GM19438 (cell line): Measurements from ENCODE around the gene SRSF3.

Experiments used
- ATAC-seq: cut with Tn5 transposase; IDR thresholded peaks from one replicate; pipeline ENCODE4 v1.9.1; 2021; ENCODE audit warnings: low read depth; ENCODE audit not compliant: unreplicated experiment

SRSF3 gene

DNA sequence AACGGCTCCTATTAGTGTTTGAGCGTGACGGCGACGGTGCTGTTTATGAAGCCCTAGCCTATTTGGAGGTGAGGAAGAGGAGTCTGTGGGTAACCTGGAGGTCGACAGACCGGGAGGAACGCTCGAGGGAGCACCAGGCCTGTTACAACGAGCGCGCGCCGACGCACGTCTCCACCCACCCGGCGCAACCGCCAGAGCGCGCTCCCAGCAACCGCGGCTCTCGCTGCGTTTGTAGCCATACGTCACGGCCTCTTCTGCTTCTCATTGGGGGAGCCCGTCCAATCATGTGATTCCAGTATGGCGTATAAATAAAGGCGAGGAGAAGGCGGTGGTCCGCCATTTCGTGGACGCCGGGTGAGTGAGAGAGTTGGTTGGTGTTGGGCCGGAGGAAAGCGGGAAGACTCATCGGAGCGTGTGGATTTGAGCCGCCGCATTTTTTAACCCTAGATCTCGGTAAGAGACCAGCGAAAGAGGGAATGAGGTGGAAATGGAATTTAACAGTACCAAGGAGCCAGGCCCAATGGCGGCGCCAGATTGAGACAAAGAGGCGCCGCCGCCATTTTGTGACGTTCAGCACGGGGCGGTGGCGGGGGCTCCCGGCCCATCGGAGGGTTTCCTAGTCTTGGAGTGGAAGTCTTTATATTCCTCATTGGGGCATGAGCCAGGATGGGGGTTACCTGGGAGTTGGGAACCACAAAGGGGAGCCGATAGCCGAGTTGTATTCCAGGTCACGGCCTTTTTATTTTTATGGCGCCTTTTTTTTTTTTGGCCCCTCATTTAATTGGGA lies at the start of gene SRSF3:
Gene SRSF3, plus strand, starts transcription at position 334 of the 787 bp plus-strand sequence. CDS start 2,401 bp downstream, outside the sequence.
- peak; percentile 72 for ATAC-seq

DNA sequence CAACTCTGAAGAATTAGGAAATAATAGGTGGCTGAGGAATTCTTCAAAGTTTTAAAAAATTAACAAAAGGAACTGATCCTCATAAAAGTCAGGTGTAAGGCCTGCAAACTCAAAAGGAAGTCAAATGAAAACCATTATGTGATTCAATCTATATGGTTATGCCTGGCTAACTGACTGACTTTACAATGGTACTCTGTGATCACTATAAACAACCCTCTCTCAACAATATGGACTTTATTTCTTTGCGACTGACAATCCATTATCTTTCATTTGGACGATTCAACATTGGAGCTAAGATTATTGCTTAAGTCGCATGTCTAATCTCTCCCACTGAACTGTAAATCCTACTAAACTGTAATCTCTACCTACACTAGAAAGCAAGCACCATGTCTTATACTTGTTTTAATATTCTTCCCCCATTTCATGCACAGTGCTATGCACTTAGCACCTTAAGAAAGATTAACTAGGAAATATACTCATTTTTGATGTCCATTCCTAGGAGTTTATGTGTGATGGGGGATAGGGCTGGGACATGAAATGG lies 48.3 kb upstream of the SRSF3 start:
- no peak for ATAC-seq

GRCh38 chr6:36546308-36546919 lies 47.7 kb upstream of the SRSF3 start:
- no peak for ATAC-seq

DNA sequence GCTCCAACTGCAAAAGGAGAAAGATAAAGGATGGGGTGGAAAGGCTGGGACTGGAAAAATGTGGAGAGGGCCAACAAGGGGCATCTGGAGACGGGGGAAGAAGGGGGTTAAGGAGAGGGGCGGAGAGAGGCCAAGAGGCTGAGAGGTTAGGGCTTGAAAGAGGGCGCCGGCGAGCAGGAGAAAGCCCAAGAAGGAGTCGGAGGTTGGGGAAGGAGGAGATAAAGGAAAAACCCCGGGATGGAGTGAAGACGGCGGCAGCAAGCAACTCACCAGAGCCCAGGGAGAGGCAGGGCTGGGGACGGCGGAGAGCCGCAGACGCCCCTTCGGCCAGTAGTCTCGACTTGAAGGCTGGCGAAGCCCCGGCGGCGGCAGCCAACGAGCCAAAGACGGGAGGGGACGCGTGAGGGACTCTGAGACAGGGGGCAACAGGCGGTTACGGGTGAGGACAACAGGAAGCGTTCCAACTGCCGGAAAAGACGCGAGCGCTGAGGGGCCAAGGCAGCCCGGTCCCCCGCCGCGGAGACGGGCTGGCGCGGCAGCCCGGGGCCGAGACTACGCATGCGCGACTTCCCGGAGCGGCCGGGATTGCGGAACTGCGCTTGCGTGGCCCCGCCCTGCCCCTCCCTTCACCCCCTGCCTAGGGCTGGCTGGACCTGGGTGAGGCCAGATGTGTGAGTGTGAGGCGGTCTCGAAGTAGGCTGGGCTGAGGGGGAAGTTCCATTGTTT lies 47.1 kb upstream of the SRSF3 start, which contains the start of gene STK38:
Gene STK38, minus strand, starts transcription at position 560 of the 726 bp plus-strand sequence. CDS start 7,277 bp downstream, outside the sequence.
- ATAC-seq: peak; percentile 87

GRCh38 chr6:36547646-36548400 lies 46.3 kb upstream of the SRSF3 start:
- no peak for ATAC-seq

DNA sequence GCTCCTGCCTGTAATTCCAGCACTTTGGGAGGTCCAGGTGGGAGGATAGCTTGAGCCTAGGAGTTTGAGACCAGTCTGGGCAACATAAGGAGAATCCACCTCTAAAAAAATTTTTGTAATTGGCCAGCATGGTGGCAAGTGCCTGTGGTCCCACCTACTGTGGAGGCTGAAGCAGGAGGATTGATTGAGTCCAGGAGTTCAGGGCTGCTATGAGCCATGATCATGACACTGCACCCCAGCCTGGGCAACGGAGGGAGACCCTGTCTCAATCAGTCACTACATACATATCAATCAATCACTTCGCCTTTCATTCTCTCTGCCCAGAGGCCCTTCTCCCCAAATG lies 45.8 kb upstream of the SRSF3 start:
- no peak for ATAC-seq

- no peak for ATAC-seq
These were observed 43.6 kb upstream of the SRSF3 start for GRCh38 chr6:36550473-36551000.

DNA sequence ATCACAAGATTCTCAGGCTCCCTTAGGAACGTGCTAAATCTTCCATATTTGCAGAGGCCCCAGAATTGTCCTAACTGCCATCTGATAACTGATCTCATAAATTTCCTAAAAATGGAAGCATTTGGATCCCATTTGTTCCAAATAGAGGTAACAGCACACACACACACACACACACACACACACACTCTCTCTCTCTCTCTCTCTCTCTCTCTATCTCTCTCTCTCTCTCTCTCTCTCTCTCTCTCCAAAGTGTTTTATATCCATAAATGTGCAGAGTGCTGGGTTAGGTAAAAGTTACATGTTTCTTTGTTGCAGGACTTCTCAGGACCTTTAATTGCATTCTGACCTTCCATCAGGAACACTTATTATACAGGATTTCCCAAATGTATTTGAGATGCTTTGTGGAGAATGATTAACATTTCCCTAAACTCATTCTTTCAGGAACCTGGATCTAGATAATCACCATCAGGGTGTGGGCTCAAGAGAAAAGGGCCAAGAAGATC lies 38.4 kb upstream of the SRSF3 start:
- ATAC-seq: no peak

DNA sequence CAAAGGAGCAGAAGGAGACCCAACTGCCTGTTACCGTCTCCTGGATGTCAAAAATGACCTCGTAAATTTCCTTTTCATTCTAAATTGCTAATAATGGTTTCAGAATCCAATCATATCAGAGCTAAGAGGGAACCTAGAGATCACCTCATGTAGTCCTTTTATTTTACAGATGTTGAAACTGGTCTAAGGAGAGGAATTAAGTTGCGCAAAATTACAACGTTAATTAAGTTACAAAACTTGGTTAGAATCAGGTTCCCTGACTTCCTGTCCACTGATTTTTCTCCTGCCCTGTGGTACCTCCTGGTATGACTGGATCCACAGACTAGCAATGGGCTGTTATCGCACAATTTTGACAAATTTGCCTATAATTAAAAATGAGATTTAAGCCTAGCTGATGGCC lies 37.9 kb upstream of the SRSF3 start:
- no peak for ATAC-seq

DNA sequence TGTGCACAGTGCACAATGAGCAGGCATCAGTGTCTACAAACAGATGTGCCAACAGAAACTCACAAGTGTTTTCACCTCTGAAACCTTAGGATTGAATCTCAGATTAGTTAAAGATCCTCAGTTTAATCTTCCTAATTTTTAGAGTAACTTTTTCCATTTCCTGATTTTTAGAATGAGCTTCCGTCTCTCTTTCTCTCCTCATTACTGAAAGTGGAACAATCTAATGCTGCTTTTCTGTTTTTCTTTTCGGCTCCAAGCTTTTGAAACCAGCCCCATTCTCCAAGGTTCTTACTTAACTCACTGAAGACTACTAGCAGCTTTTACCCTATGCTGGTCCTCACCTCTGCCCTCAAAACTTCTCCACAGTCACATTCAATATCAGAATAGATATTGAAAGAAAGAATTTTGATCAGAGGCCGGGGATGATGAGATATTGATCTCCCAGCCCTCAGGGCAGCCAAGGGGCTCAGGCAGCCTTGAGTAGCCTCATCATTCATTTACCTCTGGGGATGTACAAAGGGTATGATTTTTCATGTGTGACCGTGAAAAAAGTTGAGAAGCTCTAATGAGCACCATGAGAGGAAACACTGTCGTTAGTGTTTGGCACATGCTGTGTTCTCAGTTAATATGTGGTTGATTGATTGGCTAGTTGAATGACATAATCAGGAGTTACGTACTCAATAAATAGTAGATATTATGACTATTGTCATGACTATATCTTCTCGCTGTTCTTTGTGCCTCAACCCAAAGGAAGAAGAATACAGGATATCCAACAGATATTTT lies 35.0 kb upstream of the SRSF3 start:
- no peak for ATAC-seq

GRCh38 chr6:36560822-36561221 lies 33.3 kb upstream of the SRSF3 start:
- no peak for ATAC-seq

DNA sequence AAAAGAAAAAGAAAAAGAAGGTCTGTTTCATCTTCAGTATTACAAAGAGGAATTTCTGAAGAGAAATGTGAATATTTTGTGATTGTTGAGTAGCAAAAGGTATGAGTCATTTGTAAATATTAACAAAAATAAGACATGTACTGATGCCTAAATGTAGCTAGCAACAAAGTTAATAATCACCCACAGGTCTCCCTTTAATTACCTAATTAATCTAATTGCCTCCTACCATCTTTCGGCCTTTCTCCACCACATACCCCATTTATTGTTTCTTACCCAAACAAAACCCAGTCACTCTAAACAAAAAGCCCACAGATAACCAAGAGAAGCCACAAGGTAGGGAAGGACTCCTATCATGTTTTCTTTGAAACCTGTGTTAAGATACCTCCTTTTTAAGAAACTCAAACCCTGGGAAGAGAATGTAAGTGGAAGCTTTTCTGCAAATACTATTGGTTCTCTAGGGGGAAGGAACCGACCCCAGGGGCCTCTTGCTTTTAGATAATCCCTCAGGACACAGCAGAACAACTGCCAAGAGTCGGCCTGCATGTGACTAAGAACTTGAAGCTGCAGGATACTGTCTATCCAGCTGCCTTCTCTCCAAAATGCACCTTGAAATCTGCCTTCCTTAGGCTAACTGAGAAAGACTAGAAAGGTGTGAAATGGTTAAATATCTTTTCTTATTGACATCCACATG lies 30.8 kb upstream of the SRSF3 start:
- ATAC-seq: no peak

DNA sequence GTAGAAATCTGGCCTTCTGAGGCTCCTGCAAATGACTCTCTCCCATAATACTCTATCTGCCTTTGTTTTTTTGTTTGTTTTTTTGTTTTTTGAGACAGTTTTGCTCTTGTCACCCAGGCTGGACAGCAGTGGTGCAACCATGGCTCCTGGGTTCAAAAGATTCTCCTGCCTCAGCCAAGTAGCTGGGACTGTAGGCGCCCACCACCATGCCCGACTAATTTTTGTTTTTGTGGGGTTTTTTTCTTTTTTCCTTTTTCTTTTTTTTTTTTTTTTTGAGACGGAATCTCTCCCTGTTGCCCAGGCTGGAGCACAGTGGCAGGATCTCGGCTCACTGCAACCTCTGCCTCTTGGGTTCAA lies 30.3 kb upstream of the SRSF3 start:
- no peak for ATAC-seq

- ATAC-seq: no peak
These were observed 27.7 kb upstream of the SRSF3 start for GRCh38 chr6:36566418-36566905.

DNA sequence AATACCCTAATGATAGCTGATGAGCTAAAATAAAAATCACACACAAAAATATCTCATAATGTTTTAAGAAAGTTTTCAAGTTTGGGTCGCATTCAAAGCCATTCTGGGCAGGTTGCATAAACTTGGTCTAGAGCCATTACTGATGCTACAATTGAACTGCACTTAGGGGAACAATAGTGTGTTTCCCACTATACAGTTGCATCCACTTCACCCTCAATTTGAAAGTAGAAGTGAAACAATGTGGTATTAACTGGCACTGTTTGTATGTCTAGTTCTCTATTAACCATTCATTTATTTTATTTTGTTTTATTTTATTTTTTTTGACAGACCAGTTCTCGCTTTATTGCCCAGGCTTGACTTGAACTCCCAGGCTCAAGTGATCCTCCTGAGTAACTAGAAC lies 23.9 kb upstream of the SRSF3 start:
- no peak for ATAC-seq

DNA sequence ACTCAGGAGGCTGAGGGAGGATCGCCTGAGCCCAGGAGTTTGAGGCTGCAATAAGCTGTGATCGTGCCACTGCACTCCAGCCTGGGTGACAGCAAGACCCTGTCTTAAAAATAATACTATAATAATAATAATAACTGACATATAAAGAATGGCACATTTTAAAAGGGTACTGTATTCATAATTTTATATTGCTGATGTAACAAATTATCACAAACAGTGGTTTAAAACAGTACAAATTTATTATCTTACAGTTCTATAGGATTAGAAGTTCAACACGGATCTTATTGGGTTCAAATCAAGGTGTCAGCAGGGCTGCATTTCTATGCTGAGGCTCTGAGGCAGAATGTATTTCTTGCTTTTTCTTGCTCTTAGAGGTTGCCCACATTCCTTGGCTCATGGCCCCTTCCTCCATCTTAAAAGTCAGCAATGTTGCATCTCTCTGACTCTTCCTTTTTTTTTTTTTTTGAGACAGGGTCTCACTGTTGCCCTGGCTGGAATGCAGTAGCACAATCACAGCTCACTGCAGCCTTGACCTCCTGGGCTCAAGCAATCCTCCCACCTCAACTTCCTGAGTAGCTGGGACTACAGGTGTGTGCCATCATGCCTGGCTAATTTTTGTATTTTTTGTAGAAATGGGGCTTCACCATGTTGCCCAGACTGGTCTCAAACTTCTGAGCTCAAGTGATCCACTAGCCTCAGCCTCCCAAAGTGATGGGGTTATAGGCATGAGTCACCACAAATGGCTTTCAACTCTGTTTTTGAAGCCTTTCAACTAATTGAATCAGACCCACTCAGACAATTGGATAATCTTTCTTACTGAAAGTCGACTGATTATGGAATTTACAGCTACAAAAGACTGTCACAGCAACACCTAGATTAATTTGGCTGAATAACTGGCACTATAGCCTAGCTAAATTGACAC lies 22.8 kb upstream of the SRSF3 start:
- no peak for ATAC-seq
